GM23248 (cell line): Measurements from ENCODE around the gene IPO5.

Experiments used
- EZH2 ChIP-seq: fragments of 200-600 bp; sonication (generic); IDR thresholded peaks from 2 replicates; pipeline ENCODE4 v1.6.1; 2018; ENCODE audit warnings: antibody characterized with exemption, mild to moderate bottlenecking; ENCODE audit not compliant: insufficient read depth, poor library complexity, severe bottlenecking
- EZH2phosphoT487 ChIP-seq: fragments of 200-600 bp; sonication (generic); IDR thresholded peaks from 2 replicates; pipeline ENCODE4 v1.6.1; 2018; ENCODE audit warnings: antibody characterized with exemption, moderate library complexity, mild to moderate bottlenecking, low read depth; ENCODE audit not compliant: insufficient read depth

GRCh38 chr13:98039261-98039660, 85.8 kb downstream of the IPO5 start:
- TF ChIP-seq EZH2, result no peak
- no peak for TF ChIP-seq EZH2phosphoT487
